DND-41 (cell line): ENCODE data around the gene UBE2D2.

ENCODE experiments used
- CTCF ChIP-seq: IDR thresholded peaks from 2 replicates; pipeline ENCODE4 v1.5.1; 2012; ENCODE audit warnings: borderline replicate concordance, low read length, moderate library complexity, mild to moderate bottlenecking; ENCODE audit not compliant: poor library complexity, severe bottlenecking; ENCODE audit errors: extremely low read depth
- EZH2 ChIP-seq: IDR thresholded peaks from 3 replicates; pipeline ENCODE4 v1.6.1; 2012; ENCODE audit warnings: borderline replicate concordance, low read depth, mild to moderate bottlenecking, moderate library complexity, low read length, inconsistent platforms; ENCODE audit not compliant: severe bottlenecking

- TF ChIP-seq CTCF = no peak
- no peak for TF ChIP-seq EZH2
Observed at GRCh38 chr5:139549162-139549894, 11.8 kb upstream of the UBE2D2 start.
